Stimulated activated CD8-positive, alpha-beta memory T cell treated with anti-CD3 and anti-CD28 coated beads, Interleukin-4, amount 100 ng/mL, for 4 hours (primary cell): ENCODE results near the gene IGSF3.
"Not testable (repeated sequence)": the region's sequence is repeated elsewhere in the genome, so short reads cannot be mapped to it uniquely, and the experiment has no call there.

ENCODE experiments used
- DNase-seq, 2 donors: peaks; one replicate each; pipeline ENCODE4 v3.0.0-alpha.2; 2020; ENCODE audit warnings: low read depth in 2 of 2, low spot score in 1 of 2

Gene IGSF3

GRCh38 chr1:116603646-116604045 is 63.9 kb downstream of the IGSF3 start:
- not testable (repeated sequence) for DNase-seq

- not testable (repeated sequence) for DNase-seq
Observed at GRCh38 chr1:116599369-116599768, 68.2 kb downstream of the IGSF3 start.

- not testable (repeated sequence) for DNase-seq
Observed at GRCh38 chr1:116598420-116599036, 69.0 kb downstream of the IGSF3 start.

- DNase-seq = not testable (repeated sequence)
Observed at GRCh38 chr1:116597388-116597787, 70.1 kb downstream of the IGSF3 start.

GRCh38 chr1:116596742-116597307 is 70.7 kb downstream of the IGSF3 start:
- DNase-seq = not testable (repeated sequence)

GRCh38 chr1:116595946-116596741 is 71.4 kb downstream of the IGSF3 start:
- not testable (repeated sequence) for DNase-seq

- DNase-seq = not testable (repeated sequence)
Observed at GRCh38 chr1:116595065-116595840, 72.3 kb downstream of the IGSF3 start.

- DNase-seq = not testable (repeated sequence)
Observed at GRCh38 chr1:116593977-116594376, 73.6 kb downstream of the IGSF3 start.

GRCh38 chr1:116593401-116593800 is 74.1 kb downstream of the IGSF3 start:
- DNase-seq = not testable (repeated sequence)

- DNase-seq = not testable (repeated sequence)
Observed at GRCh38 chr1:116591951-116592605, 75.5 kb downstream of the IGSF3 start.

GRCh38 chr1:116591006-116591950 is 76.3 kb downstream of the IGSF3 start:
- not testable (repeated sequence) for DNase-seq

- DNase-seq = not testable (repeated sequence)
Observed at GRCh38 chr1:116590359-116591005, 77.1 kb downstream of the IGSF3 start.

GRCh38 chr1:116589101-116589735 is 78.3 kb downstream of the IGSF3 start:
- DNase-seq = not testable (repeated sequence)

GRCh38 chr1:116587501-116588227 is 79.9 kb downstream of the IGSF3 start:
- DNase-seq = no peak

GRCh38 chr1:116586741-116587143 is 80.8 kb downstream of the IGSF3 start:
- no peak for DNase-seq

- DNase-seq = no peak
Observed at GRCh38 chr1:116585886-116586285, 81.6 kb downstream of the IGSF3 start.

- DNase-seq = no peak
Observed at GRCh38 chr1:116581323-116581885, 86.1 kb downstream of the IGSF3 start.
